ENCODE data around the gene SMAD2.

DNA sequence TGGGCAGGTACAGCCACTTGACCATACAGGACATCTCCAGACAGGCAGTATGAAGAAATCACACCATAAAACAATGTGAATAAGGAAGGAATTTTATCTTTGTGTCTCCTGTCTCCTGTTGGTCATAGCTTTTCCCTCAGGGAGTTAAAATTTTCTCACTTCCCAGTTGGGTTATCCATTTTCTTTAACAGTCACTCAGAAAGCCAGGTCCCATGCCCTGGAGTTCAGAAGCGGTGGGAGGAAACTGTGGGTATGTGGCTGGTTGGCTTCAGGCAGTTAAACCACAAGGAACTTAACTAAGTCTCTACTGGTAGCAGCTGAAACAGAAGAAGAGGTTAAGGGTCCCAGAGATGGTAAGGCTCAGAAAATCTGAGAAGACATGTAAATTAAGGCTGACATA, 6.5 kb upstream of the SMAD2 start:
- TF ChIP-seq, protein P1, sequence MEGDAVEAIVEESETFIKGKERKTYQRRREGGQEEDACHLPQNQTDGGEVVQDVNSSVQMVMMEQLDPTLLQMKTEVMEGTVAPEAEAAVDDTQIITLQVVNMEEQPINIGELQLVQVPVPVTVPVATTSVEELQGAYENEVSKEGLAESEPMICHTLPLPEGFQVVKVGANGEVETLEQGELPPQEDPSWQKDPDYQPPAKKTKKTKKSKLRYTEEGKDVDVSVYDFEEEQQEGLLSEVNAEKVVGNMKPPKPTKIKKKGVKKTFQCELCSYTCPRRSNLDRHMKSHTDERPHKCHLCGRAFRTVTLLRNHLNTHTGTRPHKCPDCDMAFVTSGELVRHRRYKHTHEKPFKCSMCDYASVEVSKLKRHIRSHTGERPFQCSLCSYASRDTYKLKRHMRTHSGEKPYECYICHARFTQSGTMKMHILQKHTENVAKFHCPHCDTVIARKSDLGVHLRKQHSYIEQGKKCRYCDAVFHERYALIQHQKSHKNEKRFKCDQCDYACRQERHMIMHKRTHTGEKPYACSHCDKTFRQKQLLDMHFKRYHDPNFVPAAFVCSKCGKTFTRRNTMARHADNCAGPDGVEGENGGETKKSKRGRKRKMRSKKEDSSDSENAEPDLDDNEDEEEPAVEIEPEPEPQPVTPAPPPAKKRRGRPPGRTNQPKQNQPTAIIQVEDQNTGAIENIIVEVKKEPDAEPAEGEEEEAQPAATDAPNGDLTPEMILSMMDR (optimal IDR thresholded peaks at IDR 0.05 in 1 of 3, IDR thresholded peaks at IDR 0.05 in 1 of 3, conservative IDR thresholded peaks at IDR 0.05 in 1 of 3; ENCODE audit: extremely low read depth in 1 of 3, insufficient read depth in 2 of 3, low read length in 3 of 3): no peak
- TF ChIP-seq EZH2 (IDR thresholded peaks at IDR 0.05; ENCODE audit: low read length): no peak
